Body of pancreas (tissue), 4 donors: ENCODE results near the gene NPW. TPM values are rescaled to one million over a fixed set of nuclear protein-coding genes. Genes with fewer than 3 reads are reported as not detected.

Source experiments
- ATAC-seq: fragments of 150-250 bp; one replicate; pipeline ENCODE4 v1.9.1; 2016
- DNase-seq, 4 donors: peaks; one replicate each; pipeline ENCODE4 v3.0.0-alpha.2; 2019
- H3K27ac ChIP-seq, 4 donors: fragments of 200-600 bp; sonication (generic); 1 replicate in 3 of 4; 2 replicates in 1 of 4; pipeline versions ENCODE4 v1.5.1 to v1.6.1; 2016 to 2019; ENCODE audit warnings: mild to moderate bottlenecking in 1 of 4, mixed read lengths in 1 of 4, moderate library complexity in 1 of 4
- H3K27me3 ChIP-seq, 2 donors: fragments of 200-600 bp; sonication (generic); one replicate each; pipeline ENCODE4 v1.6.0; 2016; ENCODE audit warnings: mild to moderate bottlenecking in 1 of 2
- H3K36me3 ChIP-seq, 2 donors: fragments of 200-600 bp; sonication (generic); replicated peaks in 1 of 2; 2 replicates each; pipeline ENCODE4 v1.5.1; 2016; ENCODE audit warnings: low read depth in 2 of 2; ENCODE audit not compliant: insufficient read depth in 1 of 2
- H3K4me1 ChIP-seq: fragments of 200-600 bp; sonication (generic); one replicate; pipeline ENCODE4 v1.6.0; 2016
- H3K4me3 ChIP-seq, 2 donors: fragments of 200-600 bp; sonication (generic); 1 replicate in 1 of 2; 2 replicates in 1 of 2; pipeline ENCODE4 v1.5.1; 2016 to 2019
- H3K9me3 ChIP-seq, 3 donors: fragments of 200-600 bp; sonication (generic); 1 replicate in 2 of 3; 2 replicates in 1 of 3; pipeline ENCODE4 v1.5.1; 2016
- CTCF ChIP-seq, 7 experiments: fragments of 450-650 bp in 4 of 7; fragments of 200-600 bp in 3 of 7; sonication (generic) in 3 of 7; IDR thresholded peaks; one replicate each; pipeline ENCODE4 v1.5.1; 2016 to 2019; ENCODE audit warnings: antibody characterized with exemption in 7 of 7
- POLR2A ChIP-seq, 3 donors: fragments of 450-650 bp; IDR thresholded peaks; one replicate each; pipeline ENCODE4 v1.6.1; 2016; ENCODE audit warnings: antibody characterized with exemption in 3 of 3, mild to moderate bottlenecking in 2 of 3
- WGBS, 2 donors: methylation state at CpG; one replicate each; pipeline ENCODE4 v1.1.5; 2017; 5-methylcytosine and 5-hydroxymethylcytosine counted together
- intact Hi-C: fragments of 100-400 bp; cut with DNase I; formaldehyde crosslinking; loops from one replicate; pipeline ENCODE4 v1.15.1; 2023
- total RNA-seq, 2 donors: library from RNA; depleted of rRNA; stranded (reverse); fragments of >200 nt; gene quantifications; one replicate each; pipeline ENCODE4 v1.1.0, GENCODE V29; 2016

NPW gene
- total RNA-seq, 2 donors from 2014 or later: not detected

- no peaks in the 10 kb centered on the region for H3K9me3 ChIP-seq
- H3K4me3 ChIP-seq: no peak overlapping the region
- no peak overlapping the region for H3K27ac ChIP-seq
- H3K27me3 ChIP-seq: peaks cover 0 to 10% of the 10 kb centered on the region in 2 donors
- TF ChIP-seq CTCF (IDR thresholded peaks at IDR 0.05) (no peak), POLR2A (IDR thresholded peaks at IDR 0.05) (no peak)
- ATAC-seq: no peak
- H3K36me3 ChIP-seq: no peaks in the 10 kb centered on the region
- intact Hi-C loops: loop anchor here (5.0 kb wide), 1 partner anchor 126 kb away; no protein-coding TSS in a partner anchor
- 40 to 46% methylated on average over 3 to 13 of the region's 13 CpGs for WGBS, 2 donors
- peaks cover 15% of the 10 kb centered on the region for H3K4me1 ChIP-seq
- no peak for DNase-seq
Observed at GRCh38 chr16:2016407-2016922, 3.1 kb upstream of the NPW start.

- Histone ChIP-seq H3K4me1 (peaks cover 32% of the 10 kb centered on the region), H3K4me3 (no peak overlapping the region), H3K9me3 (no peaks in the 10 kb centered on the region), H3K27ac (no peak overlapping the region), H3K27me3 (peaks cover 0 to 10% of the 10 kb centered on the region in 2 donors), H3K36me3 (no peaks in the 10 kb centered on the region)
- DNase-seq (peak in 1 of 4 donors; percentile 13), ATAC-seq (no peak)
- 3 to 4% methylated on average over 17 to 81 of the region's 96 CpGs for WGBS, 2 donors
- TF ChIP-seq CTCF (IDR thresholded peaks at IDR 0.05) (no peak), POLR2A (IDR thresholded peaks at IDR 0.05) (no peak)
- intact Hi-C loops: loop anchor here (5.0 to 10.0 kb wide), 2 partner anchors 65 to 122 kb away; no protein-coding TSS in a partner anchor
Observed at GRCh38 chr16:2019921-2020831, 591 bp downstream of the NPW start.

GRCh38 chr16:2022723-2023091, 3.1 kb downstream of the NPW start:
- no peak overlapping the region for H3K4me3 ChIP-seq
- WGBS, 2 donors: 0 to 2% methylated on average over 3 to 14 of the region's 14 CpGs
- no peak for TF ChIP-seq CTCF (IDR thresholded peaks at IDR 0.05)
- TF ChIP-seq POLR2A (IDR thresholded peaks at IDR 0.05): no peak
- intact Hi-C loops: loop anchor here (10.0 kb wide), 1 partner anchor 62 kb away; no protein-coding TSS in a partner anchor
- H3K27me3 ChIP-seq: peaks cover 0 to 10% of the 10 kb centered on the region in 2 donors
- H3K27ac ChIP-seq: no peak overlapping the region
- ATAC-seq (peak; percentile 13), DNase-seq (peak in 3 of 4 donors; percentile 48 to 59 (median 51))
- H3K9me3 ChIP-seq: no peaks in the 10 kb centered on the region
- no peaks in the 10 kb centered on the region for H3K36me3 ChIP-seq
- H3K4me1 ChIP-seq: peaks cover 44% of the 10 kb centered on the region

GRCh38 chr16:2023092-2024031, 3.8 kb downstream of the NPW start:
- intact Hi-C loops: loop anchor here (10.0 kb wide), 1 partner anchor 61 kb away; no protein-coding TSS in a partner anchor
- TF ChIP-seq POLR2A (IDR thresholded peaks at IDR 0.05) (peak in 2 of 3 donors; percentile 24 to 29), CTCF (IDR thresholded peaks at IDR 0.05) (peak; percentile 97 to 99 (median 99))
- no peaks in the 10 kb centered on the region for H3K9me3 ChIP-seq
- no peak overlapping the region for H3K4me3 ChIP-seq
- peaks cover 51% of the 10 kb centered on the region for H3K4me1 ChIP-seq
- H3K27ac ChIP-seq: peak overlapping the region in 2 of 4 donors; percentile 55 to 58
- H3K36me3 ChIP-seq: no peaks in the 10 kb centered on the region
- ATAC-seq (peak; percentile 91), DNase-seq (peak; percentile 93 to 96 (median 95))
- 5 to 16% methylated on average over 16 to 53 of the region's 53 CpGs for WGBS, 2 donors
- peaks cover 0 to 10% of the 10 kb centered on the region in 2 donors for H3K27me3 ChIP-seq
